Right atrium auricular region (tissue), 2 donors: ENCODE results near the gene RHBDL3. TPM values are rescaled to one million over a fixed set of nuclear protein-coding genes. Genes with fewer than 3 reads are reported as not detected.

Experiments used
- DNase-seq: peaks from one replicate; pipeline ENCODE4 v3.0.0-alpha.2; 2019; ENCODE audit warnings: low spot score
- H3K27ac ChIP-seq, 2 donors: fragments of 200-600 bp; sonication (generic); 1 replicate in 1 of 2; 2 replicates in 1 of 2; pipeline ENCODE4 v1.5.1; 2016 to 2019
- H3K27me3 ChIP-seq, 2 donors: fragments of 200-600 bp; sonication (generic); one replicate each; pipeline versions ENCODE4 v1.5.1 to v1.6.0; 2017 to 2019
- H3K36me3 ChIP-seq: fragments of 200-600 bp; sonication (generic); one replicate; pipeline ENCODE4 v1.5.1; 2016
- H3K4me1 ChIP-seq, 2 donors: fragments of 200-600 bp; sonication (generic); one replicate each; pipeline versions ENCODE4 v1.5.1 to v1.6.0; 2017 to 2019
- H3K4me3 ChIP-seq, 2 donors: fragments of 200-600 bp; sonication (generic); 1 replicate in 1 of 2; 2 replicates in 1 of 2; pipeline ENCODE4 v1.5.1; 2017 to 2019; ENCODE audit warnings: mild to moderate bottlenecking in 1 of 2, moderate library complexity in 1 of 2
- H3K9me3 ChIP-seq, 2 donors: fragments of 200-600 bp; sonication (generic); one replicate each; pipeline ENCODE4 v1.5.1; 2019
- microRNA counts, 2 donors: library from miRNA; unstranded; fragments of <30 nt; microRNA quantifications; one replicate each; lab custom pipeline; 2016 to 2017
- microRNA-seq, 2 donors: library from miRNA; unstranded; fragments of <30 nt; microRNA quantifications; one replicate each; pipeline ENCODE4, GENCODE V29; 2016 to 2017; ENCODE audit warnings: borderline number of aligned reads in 2 of 2, borderline replicate concordance in 1 of 2
- total RNA-seq, 2 donors: library from RNA; depleted of rRNA; stranded (reverse); fragments of >200 nt; gene quantifications; one replicate each; pipeline ENCODE4 v1.1.0, GENCODE V29; 2016
- TF ChIP-seq, protein P1 (sequence below), 2 donors: fragments of 200-600 bp; sonication (generic); IDR thresholded peaks; one replicate each; pipeline ENCODE4 v1.5.1; 2019; ENCODE audit warnings: antibody characterized with exemption in 2 of 2

The RHBDL3 gene
- total RNA-seq, 2 donors from 2014 or later, result 18.0 to 19.2 TPM

DNA sequence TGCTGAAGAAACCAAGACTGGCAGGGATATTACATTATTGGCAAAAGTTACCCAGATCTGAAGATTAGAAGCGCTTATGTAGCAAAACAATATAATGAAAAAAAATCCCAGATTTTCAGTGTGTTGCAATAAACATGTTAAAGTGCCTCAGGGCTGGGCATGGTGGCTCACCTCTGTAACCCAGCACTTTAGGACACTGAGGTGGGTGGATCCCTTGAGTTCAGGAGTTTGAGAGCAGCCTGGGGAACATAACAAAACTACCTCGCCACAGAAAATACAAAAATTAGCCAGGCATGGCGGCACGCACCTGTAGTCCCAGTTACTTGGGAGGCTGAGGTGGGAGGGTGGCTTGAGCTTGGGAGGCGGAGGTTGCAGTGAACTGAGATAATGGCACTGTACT, 91.1 kb downstream of the RHBDL3 start:
- no peak overlapping the region for H3K4me3 ChIP-seq
- H3K9me3 ChIP-seq, result no peaks in the 10 kb centered on the region
- peaks cover 77% of the 10 kb centered on the region for H3K36me3 ChIP-seq

DNA sequence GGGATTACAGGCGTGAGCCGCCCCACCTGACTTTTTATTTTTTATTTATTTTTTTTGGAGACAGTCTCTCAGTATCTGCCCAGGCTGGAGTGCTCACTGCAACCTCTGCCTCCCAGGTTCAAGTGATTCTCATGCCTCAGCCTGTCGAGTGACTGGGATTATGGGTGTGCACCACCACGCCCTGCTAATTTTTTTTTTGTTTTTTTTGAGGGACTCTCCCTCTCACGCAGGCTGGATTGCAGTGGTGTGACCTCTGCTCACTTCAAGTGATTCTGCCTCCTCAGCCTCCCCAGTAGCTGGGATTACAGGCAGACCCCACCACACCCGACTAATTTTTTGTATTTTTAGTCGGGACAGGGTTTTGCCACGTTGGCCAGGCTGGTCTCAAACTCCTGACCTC, 92.0 kb downstream of the RHBDL3 start:
- Histone ChIP-seq H3K36me3 (peaks cover 79% of the 10 kb centered on the region), H3K4me3 (no peak overlapping the region), H3K27ac (no peak overlapping the region), H3K27me3 (no peaks in the 10 kb centered on the region), H3K9me3 (no peaks in the 10 kb centered on the region), H3K4me1 (peaks cover 0 to 51% of the 10 kb centered on the region in 2 donors)
- DNase-seq, result no peak
- TF ChIP-seq, protein P1, sequence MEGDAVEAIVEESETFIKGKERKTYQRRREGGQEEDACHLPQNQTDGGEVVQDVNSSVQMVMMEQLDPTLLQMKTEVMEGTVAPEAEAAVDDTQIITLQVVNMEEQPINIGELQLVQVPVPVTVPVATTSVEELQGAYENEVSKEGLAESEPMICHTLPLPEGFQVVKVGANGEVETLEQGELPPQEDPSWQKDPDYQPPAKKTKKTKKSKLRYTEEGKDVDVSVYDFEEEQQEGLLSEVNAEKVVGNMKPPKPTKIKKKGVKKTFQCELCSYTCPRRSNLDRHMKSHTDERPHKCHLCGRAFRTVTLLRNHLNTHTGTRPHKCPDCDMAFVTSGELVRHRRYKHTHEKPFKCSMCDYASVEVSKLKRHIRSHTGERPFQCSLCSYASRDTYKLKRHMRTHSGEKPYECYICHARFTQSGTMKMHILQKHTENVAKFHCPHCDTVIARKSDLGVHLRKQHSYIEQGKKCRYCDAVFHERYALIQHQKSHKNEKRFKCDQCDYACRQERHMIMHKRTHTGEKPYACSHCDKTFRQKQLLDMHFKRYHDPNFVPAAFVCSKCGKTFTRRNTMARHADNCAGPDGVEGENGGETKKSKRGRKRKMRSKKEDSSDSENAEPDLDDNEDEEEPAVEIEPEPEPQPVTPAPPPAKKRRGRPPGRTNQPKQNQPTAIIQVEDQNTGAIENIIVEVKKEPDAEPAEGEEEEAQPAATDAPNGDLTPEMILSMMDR (IDR thresholded peaks at IDR 0.05), result no peak

More for the DNA sequence above, 91.1 kb downstream of the RHBDL3 start:
- Histone ChIP-seq H3K27ac (no peak overlapping the region), H3K27me3 (no peaks in the 10 kb centered on the region), H3K4me1 (peaks cover 0 to 60% of the 10 kb centered on the region in 2 donors)
- TF ChIP-seq, protein P1 (IDR thresholded peaks at IDR 0.05), result no peak
- DNase-seq, result no peak

DNA sequence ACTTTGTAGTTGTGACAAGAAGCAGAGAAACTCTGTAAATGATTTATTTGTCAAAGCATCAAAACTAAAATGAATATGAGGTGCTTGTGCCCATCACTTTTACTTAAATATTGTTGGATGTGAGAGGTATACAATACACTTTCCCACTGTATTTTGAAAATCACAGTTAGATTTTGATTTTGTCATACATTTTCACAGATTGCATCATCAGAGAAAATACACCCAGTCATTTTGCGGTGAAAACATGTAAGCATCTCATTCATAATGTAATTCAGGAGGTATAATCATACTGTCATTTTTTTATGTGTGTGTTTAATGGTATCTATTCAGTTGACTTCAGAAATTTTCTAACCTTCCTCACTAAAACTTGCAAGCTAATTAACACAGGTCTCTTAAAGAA, 95.6 kb downstream of the RHBDL3 start:
- no peak overlapping the region for H3K27ac ChIP-seq
- peaks cover 0 to 15% of the 10 kb centered on the region in 2 donors for H3K4me1 ChIP-seq
- H3K27me3 ChIP-seq, result no peaks in the 10 kb centered on the region
- no peak overlapping the region for H3K4me3 ChIP-seq
- DNase-seq, result no peak
- no peaks in the 10 kb centered on the region for H3K9me3 ChIP-seq
- TF ChIP-seq, protein P1 (IDR thresholded peaks at IDR 0.05), result no peak
- peaks cover 90% of the 10 kb centered on the region for H3K36me3 ChIP-seq

DNA sequence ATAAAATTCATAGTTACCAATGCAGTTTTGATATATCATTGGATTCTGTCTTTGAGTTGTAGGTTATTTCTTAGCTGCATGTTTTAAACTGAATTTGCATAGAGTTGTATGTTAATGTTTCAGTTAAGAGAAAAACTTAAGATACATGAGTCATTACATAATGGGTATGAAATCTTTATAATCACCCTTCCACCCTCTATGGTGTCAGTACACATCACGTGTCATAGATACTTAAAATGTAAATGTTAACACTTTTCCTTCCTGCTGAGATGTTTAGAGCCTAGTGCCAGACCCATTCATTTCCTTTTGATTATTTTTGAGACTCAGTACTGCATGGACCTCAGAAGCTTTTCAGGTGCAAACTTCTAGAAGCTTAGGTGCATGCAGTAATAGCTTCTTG, 104.8 kb downstream of the RHBDL3 start:
- Histone ChIP-seq H3K4me3 (no peak overlapping the region), H3K9me3 (no peaks in the 10 kb centered on the region), H3K27ac (no peak overlapping the region), H3K4me1 (no peaks in the 10 kb centered on the region), H3K36me3 (peaks cover 82% of the 10 kb centered on the region), H3K27me3 (no peaks in the 10 kb centered on the region)
- DNase-seq, result no peak
- TF ChIP-seq, protein P1 (IDR thresholded peaks at IDR 0.05), result no peak

MicroRNA genes within 50 kb of the gene (microRNA counts, 767-probe panel; counts per million panel counts)
- microRNA hsa-miR-632 (lab: Ali Mortazavi, UCI), result 0 to 31.0 counts per million in 2 donors

Small RNAs within 50 kb of the gene (microRNA-seq; reads per million reads assigned to microRNA genes)
- 0.71 reads per million in 2 donors for gene MIR632

Other genes starting within 250 kb of the RHBDL3 start
- gene RHOT1, start 123.3 kb upstream of the RHBDL3 start, total RNA-seq, result 10 to 100 TPM; 39.6 to 51.0 TPM
- gene C17orf75, start 76.3 kb downstream of the RHBDL3 start, total RNA-seq, result 10 to 100 TPM in 1 of 2 donors, 1 to 10 TPM in 1; 7.9 to 14.5 TPM
- gene ZNF207, start 84.3 kb downstream of the RHBDL3 start, total RNA-seq, result 10 to 100 TPM; 65.6 to 68.9 TPM
- 10 to 100 TPM; 42.2 to 43.8 TPM for gene PSMD11, start 178.7 kb downstream of the RHBDL3 start, total RNA-seq
- gene CDK5R1, start 221.2 kb downstream of the RHBDL3 start, total RNA-seq, result 1 to 10 TPM in 1 of 2 donors, under 1 TPM in 1; 0.75 to 1.0 TPM